ENCODE data around the gene GON4L.

DNA sequence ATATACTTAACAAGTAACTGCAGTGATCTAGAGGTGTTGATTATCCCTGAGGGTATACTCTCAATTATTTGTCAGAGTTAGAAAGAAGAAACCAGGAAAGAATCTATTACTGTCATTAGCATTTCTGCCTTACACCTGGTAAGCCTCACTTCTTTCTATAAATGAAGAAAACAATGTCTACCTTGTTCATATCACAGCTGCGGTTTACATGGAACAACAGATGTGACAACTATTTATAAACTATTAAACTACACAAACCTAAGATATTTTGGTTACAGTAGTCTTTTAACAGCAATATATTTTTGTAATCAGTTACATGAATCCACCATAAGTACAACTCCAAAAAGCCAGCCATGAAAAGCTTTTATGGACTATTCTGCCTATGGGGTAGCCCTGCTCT lies 40.7 kb downstream of the GON4L start:
- TF ChIP-seq, protein P1, sequence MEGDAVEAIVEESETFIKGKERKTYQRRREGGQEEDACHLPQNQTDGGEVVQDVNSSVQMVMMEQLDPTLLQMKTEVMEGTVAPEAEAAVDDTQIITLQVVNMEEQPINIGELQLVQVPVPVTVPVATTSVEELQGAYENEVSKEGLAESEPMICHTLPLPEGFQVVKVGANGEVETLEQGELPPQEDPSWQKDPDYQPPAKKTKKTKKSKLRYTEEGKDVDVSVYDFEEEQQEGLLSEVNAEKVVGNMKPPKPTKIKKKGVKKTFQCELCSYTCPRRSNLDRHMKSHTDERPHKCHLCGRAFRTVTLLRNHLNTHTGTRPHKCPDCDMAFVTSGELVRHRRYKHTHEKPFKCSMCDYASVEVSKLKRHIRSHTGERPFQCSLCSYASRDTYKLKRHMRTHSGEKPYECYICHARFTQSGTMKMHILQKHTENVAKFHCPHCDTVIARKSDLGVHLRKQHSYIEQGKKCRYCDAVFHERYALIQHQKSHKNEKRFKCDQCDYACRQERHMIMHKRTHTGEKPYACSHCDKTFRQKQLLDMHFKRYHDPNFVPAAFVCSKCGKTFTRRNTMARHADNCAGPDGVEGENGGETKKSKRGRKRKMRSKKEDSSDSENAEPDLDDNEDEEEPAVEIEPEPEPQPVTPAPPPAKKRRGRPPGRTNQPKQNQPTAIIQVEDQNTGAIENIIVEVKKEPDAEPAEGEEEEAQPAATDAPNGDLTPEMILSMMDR (IDR thresholded peaks at IDR 0.05): no peak
- TF ChIP-seq RELA (CRISPR knock-in tag; IDR thresholded peaks at IDR 0.05; ENCODE audit: borderline replicate concordance) (no peak), ETV6 (CRISPR knock-in tag; IDR thresholded peaks at IDR 0.05) (no peak), NR3C1 (CRISPR knock-in tag; conservative IDR thresholded peaks at IDR 0.05; ENCODE audit: low read depth) (no peak), SP1 (CRISPR knock-in tag; conservative IDR thresholded peaks at IDR 0.05) (no peak)
- TF ChIP-seq, protein P2, sequence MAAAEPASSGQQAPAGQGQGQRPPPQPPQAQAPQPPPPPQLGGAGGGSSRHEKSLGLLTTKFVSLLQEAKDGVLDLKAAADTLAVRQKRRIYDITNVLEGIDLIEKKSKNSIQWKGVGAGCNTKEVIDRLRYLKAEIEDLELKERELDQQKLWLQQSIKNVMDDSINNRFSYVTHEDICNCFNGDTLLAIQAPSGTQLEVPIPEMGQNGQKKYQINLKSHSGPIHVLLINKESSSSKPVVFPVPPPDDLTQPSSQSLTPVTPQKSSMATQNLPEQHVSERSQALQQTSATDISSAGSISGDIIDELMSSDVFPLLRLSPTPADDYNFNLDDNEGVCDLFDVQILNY (CRISPR knock-in tag; IDR thresholded peaks at IDR 0.05): no peak
- TF ChIP-seq, protein P3, sequence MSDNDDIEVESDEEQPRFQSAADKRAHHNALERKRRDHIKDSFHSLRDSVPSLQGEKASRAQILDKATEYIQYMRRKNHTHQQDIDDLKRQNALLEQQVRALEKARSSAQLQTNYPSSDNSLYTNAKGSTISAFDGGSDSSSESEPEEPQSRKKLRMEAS (CRISPR knock-in tag; IDR thresholded peaks at IDR 0.05): no peak
- TF ChIP-seq, protein P4, sequence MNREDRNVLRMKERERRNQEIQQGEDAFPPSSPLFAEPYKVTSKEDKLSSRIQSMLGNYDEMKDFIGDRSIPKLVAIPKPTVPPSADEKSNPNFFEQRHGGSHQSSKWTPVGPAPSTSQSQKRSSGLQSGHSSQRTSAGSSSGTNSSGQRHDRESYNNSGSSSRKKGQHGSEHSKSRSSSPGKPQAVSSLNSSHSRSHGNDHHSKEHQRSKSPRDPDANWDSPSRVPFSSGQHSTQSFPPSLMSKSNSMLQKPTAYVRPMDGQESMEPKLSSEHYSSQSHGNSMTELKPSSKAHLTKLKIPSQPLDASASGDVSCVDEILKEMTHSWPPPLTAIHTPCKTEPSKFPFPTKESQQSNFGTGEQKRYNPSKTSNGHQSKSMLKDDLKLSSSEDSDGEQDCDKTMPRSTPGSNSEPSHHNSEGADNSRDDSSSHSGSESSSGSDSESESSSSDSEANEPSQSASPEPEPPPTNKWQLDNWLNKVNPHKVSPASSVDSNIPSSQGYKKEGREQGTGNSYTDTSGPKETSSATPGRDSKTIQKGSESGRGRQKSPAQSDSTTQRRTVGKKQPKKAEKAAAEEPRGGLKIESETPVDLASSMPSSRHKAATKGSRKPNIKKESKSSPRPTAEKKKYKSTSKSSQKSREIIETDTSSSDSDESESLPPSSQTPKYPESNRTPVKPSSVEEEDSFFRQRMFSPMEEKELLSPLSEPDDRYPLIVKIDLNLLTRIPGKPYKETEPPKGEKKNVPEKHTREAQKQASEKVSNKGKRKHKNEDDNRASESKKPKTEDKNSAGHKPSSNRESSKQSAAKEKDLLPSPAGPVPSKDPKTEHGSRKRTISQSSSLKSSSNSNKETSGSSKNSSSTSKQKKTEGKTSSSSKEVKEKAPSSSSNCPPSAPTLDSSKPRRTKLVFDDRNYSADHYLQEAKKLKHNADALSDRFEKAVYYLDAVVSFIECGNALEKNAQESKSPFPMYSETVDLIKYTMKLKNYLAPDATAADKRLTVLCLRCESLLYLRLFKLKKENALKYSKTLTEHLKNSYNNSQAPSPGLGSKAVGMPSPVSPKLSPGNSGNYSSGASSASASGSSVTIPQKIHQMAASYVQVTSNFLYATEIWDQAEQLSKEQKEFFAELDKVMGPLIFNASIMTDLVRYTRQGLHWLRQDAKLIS (CRISPR knock-in tag; IDR thresholded peaks at IDR 0.05; ENCODE audit: borderline replicate concordance): no peak
